HL-60 (cell line): Measurements from ENCODE around the gene INSC.

Experiments
- DNase-seq, 2 experiments: peaks; one replicate each; pipeline ENCODE4 v3.0.0-alpha.2; 2010 to 2020; ENCODE audit warnings: low read depth in 1 of 2, low spot score in 1 of 2
- H3K27ac ChIP-seq: fragments of 250-450 bp; sonication (Bioruptor Pico); replicated peaks from 2 replicates; pipeline ENCODE4 v1.5.1; 2020; ENCODE audit warnings: mild to moderate bottlenecking, moderate library complexity
- H3K27me3 ChIP-seq: fragments of 250-450 bp; sonication (Bioruptor Pico); 2 replicates; pipeline ENCODE4 v1.5.1; 2021; ENCODE audit warnings: mild to moderate bottlenecking, moderate library complexity; ENCODE audit not compliant: insufficient read depth, poor library complexity, severe bottlenecking
- H3K4me3 ChIP-seq: replicated peaks from 2 replicates; pipeline ENCODE4 v1.5.1; 2011; ENCODE audit warnings: mild to moderate bottlenecking, control low read depth, low read length; ENCODE audit not compliant: insufficient read depth
- CTCF ChIP-seq: IDR thresholded peaks from one replicate; pipeline ENCODE4 v1.5.1; 2011; ENCODE audit warnings: low read length, control low read depth, inconsistent platforms; ENCODE audit not compliant: insufficient read depth
- GABPA ChIP-seq: IDR thresholded peaks from 2 replicates; pipeline ENCODE4 v1.6.1; 2012; ENCODE audit warnings: low read depth
- POLR2AphosphoS5 ChIP-seq: IDR thresholded peaks from 2 replicates; pipeline ENCODE4 v1.6.1; 2012; ENCODE audit warnings: low read depth
- REST ChIP-seq: IDR thresholded peaks from 2 replicates; pipeline ENCODE4 v1.6.1; 2012; ENCODE audit warnings: low read depth; ENCODE audit not compliant: insufficient replicate concordance
- SPI1 ChIP-seq: IDR thresholded peaks from 2 replicates; pipeline ENCODE4 v1.6.1; 2012; ENCODE audit warnings: low read depth, mild to moderate bottlenecking, borderline replicate concordance

The INSC gene

DNA sequence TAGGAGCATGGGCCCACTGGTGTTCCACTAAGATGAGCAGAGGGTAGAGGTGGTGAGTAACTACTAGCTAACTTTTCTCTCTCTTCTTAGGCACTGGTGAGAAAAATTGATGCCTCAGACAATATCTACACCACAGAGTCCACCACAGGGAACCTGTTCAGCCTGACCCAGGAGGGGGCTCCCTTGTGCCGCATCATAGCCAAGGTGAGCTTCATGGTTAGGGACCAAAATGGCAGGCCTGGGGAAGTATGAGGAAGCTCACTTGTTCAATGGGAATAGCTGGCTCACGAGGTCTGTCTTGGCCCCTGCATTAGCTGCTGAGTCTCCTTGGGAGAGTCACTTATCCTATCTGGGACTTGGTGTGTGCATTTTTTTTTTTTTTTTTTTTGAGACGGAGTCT, 75.9 kb downstream of the INSC start:
- Histone ChIP-seq H3K27ac (no peak overlapping the region), H3K27me3 (peaks cover 4% of the 10 kb centered on the region), H3K4me3 (no peak overlapping the region)
- DNase-seq, result no peak
- TF ChIP-seq GABPA (no peak), REST (no peak), SPI1 (no peak)

DNA sequence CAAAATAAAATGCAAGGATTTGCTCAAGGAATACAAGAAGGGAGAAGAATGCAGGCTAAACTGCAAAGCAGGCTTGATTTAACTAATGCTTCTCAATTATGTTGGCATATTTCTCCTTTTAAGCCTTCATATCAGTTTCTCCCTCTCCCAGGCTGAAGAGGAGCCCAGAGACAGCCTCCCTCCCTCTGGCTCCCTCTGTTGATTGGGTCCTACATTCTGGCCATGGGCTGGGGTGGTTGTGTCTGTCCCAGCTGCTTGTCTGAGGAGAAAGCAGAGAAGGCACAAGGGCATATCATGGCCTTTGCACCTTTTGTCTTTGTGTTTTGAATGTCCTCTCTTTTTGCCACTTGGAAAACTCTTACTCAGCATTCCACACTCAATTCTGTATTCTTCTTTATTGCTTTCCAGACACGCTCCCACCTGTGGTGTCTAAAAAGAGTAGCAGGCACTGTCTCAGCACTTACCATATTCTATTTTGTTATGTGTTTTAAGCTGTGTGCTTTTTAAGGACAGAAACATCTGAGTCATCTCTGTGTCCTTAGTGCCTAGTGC, 77.4 kb downstream of the INSC start:
- peaks cover 4% of the 10 kb centered on the region for H3K27me3 ChIP-seq
- no peak for TF ChIP-seq REST
- TF ChIP-seq POLR2AphosphoS5, result no peak
- TF ChIP-seq SPI1, result no peak
- no peak for TF ChIP-seq CTCF
- TF ChIP-seq GABPA, result no peak
- no peak overlapping the region for H3K4me3 ChIP-seq
- H3K27ac ChIP-seq, result no peak overlapping the region
- DNase-seq, result no peak

DNA sequence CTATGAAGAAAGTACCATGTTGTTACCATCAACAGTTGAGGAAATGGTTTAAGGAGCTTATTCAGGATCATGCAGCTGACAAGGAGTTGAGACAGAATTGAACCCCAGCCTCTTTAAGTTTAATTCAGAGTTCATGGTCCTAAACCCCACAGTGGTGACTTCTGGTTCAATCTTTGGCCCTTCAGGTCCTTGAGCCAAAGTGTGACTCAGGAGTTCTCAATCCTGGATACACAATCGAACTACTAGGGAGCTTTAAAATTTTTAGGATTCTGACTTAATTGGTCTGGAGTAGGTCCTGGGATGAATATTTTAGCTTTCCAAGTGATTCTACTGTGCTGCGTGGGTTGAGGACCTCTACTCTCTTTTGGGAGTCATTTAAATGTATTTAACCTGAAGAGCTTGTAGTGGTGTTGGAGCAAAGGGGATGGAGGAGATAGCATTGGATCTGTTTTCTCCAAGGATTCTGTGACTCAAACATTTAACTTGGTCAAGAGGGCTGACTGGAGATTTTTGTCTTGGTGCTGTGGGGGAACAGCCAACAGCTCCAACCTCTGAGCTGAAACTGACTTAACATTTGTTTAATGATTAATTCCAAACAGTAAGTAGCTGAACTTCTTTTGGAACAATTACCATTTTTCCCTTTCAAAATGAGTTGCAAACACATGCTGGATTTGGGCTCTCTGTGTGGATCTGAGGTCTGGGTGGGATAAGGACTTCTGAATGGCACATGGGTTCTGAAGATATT, 80.1 kb downstream of the INSC start:
- Histone ChIP-seq H3K4me3 (no peak overlapping the region), H3K27ac (no peak overlapping the region), H3K27me3 (peaks cover 2% of the 10 kb centered on the region)
- no peak for TF ChIP-seq CTCF
- no peak for TF ChIP-seq POLR2AphosphoS5
- no peak for TF ChIP-seq REST
- no peak for TF ChIP-seq SPI1
- no peak for TF ChIP-seq GABPA
- DNase-seq, result no peak
